Measurements from ENCODE around the gene CMTM4. TPM values are rescaled to one million over a fixed set of nuclear protein-coding genes. Genes with fewer than 3 reads are reported as not detected.
"Not testable (repeated sequence)": the region's sequence is repeated elsewhere in the genome, so short reads cannot be mapped to it uniquely, and the experiment has no call there.

Gene CMTM4
- polyA plus RNA-seq, 1 experiment: 28.0 TPM

- ChIA-PET POLR2A (no interaction called here), CTCF (interaction anchor here (0.6 to 1.1 kb wide), 2 partner anchors 16 to 261 kb away, joined by 3 read pairs; no protein-coding TSS in a partner anchor)
- Histone ChIP-seq H3K36me3 (ENCODE audit: control insufficient read depth, insufficient read depth, low read length) (no peaks in the 10 kb centered on the region), H3K4me3 (ENCODE audit: low read depth, low read length) (no peak overlapping the region), H3K27me3 (ENCODE audit: control insufficient read depth, insufficient read depth, low read length) (no peaks in the 10 kb centered on the region)
- DNase-seq (ENCODE audit: low read depth): no peak
- TF ChIP-seq CTCF (IDR thresholded peaks at IDR 0.05; ENCODE audit: insufficient read depth, low read depth, low read length): no peak
Measured at GRCh38 chr16:66667944-66668343, 28.6 kb downstream of the CMTM4 start.

- no peak for DNase-seq (ENCODE audit: low read depth)
- H3K27me3 ChIP-seq (ENCODE audit: control insufficient read depth, insufficient read depth, low read length): no peaks in the 10 kb centered on the region
- TF ChIP-seq CTCF (IDR thresholded peaks at IDR 0.05; ENCODE audit: insufficient read depth, low read depth, low read length): peak; percentile 65
- H3K4me3 ChIP-seq (ENCODE audit: low read depth, low read length): no peak overlapping the region
- H3K36me3 ChIP-seq (ENCODE audit: control insufficient read depth, insufficient read depth, low read length): no peaks in the 10 kb centered on the region
- POLR2A ChIA-PET: no interaction called here
- CTCF ChIA-PET: interaction anchor here (0.6 to 5.8 kb wide), 26 partner anchors 8 to 205 kb away, joined by 3 to 58 read pairs (median 6); no protein-coding TSS in a partner anchor
Measured at GRCh38 chr16:66662445-66663194, 33.9 kb downstream of the CMTM4 start.

DNA sequence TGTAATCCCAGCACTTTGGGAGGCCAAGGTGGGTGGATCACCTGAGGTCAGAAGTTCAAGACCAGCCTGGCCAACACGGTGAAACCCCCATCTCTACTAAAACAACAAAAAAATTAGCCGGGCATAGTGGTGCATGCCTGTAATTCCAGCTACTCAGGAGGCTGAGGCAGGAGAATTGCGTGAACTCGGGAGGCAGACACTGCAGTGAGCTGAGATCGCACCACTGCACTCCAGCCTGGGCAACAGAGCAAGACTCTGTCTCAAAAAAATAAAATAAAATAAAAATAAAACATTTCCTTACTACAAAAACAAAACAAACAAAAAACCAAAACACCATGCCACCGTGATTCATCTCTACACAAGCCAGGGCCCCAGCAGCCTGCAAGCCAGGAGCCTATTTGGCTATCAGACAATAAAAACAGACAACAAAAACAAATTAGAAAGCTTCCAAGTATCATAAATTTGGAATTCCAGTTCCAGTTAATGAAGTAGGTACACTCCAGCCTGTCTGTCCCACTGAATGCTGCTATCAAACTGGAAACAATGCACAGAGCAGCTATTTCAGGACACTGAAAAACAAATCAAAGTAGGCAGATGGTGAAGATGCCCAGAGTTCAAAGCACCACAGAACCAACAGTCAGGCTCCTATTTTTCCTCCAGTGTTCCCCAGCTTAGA, 34.7 kb downstream of the CMTM4 start:
- not testable (repeated sequence) for H3K36me3 ChIP-seq (ENCODE audit: control insufficient read depth, insufficient read depth, low read length); H3K4me3 ChIP-seq (ENCODE audit: low read depth, low read length); H3K27me3 ChIP-seq (ENCODE audit: control insufficient read depth, insufficient read depth, low read length); DNase-seq (ENCODE audit: low read depth)
- POLR2A ChIA-PET: interaction anchor here (0.6 to 0.7 kb wide), 2 partner anchors 43 to 55 kb away, joined by 3 to 6 read pairs; no protein-coding TSS in a partner anchor
- CTCF ChIA-PET: interaction anchor here (0.7 to 5.8 kb wide), 25 partner anchors 10 to 212 kb away, joined by 3 to 58 read pairs (median 6); no protein-coding TSS in a partner anchor

GRCh38 chr16:66661210-66661560, 35.4 kb downstream of the CMTM4 start:
- DNase-seq (ENCODE audit: low read depth): no peak
- ChIA-PET POLR2A (interaction anchor here (0.6 to 0.7 kb wide), 2 partner anchors 43 to 56 kb away, joined by 3 to 6 read pairs; no protein-coding TSS in a partner anchor), CTCF (interaction anchor here (0.5 to 5.8 kb wide), 18 partner anchors 9 to 270 kb away, joined by 3 to 58 read pairs (median 6); no protein-coding TSS in a partner anchor)
- no peak overlapping the region for H3K4me3 ChIP-seq (ENCODE audit: low read depth, low read length)
- H3K36me3 ChIP-seq (ENCODE audit: control insufficient read depth, insufficient read depth, low read length): no peaks in the 10 kb centered on the region
- H3K27me3 ChIP-seq (ENCODE audit: control insufficient read depth, insufficient read depth, low read length): no peaks in the 10 kb centered on the region
- no peak for TF ChIP-seq CTCF (IDR thresholded peaks at IDR 0.05; ENCODE audit: insufficient read depth, low read depth, low read length)

- TF ChIP-seq CTCF (IDR thresholded peaks at IDR 0.05; ENCODE audit: insufficient read depth, low read depth, low read length): peak; percentile 58
- ChIA-PET POLR2A (interaction anchor here (0.6 to 0.7 kb wide), 2 partner anchors 42 to 56 kb away, joined by 3 to 6 read pairs; no protein-coding TSS in a partner anchor), CTCF (interaction anchor here (0.5 to 5.8 kb wide), 19 partner anchors 9 to 271 kb away, joined by 3 to 58 read pairs (median 6); no protein-coding TSS in a partner anchor)
- H3K4me3 ChIP-seq (ENCODE audit: low read depth, low read length): no peak overlapping the region
- no peaks in the 10 kb centered on the region for H3K36me3 ChIP-seq (ENCODE audit: control insufficient read depth, insufficient read depth, low read length)
- H3K27me3 ChIP-seq (ENCODE audit: control insufficient read depth, insufficient read depth, low read length): no peaks in the 10 kb centered on the region
- peak; percentile 85 for DNase-seq (ENCODE audit: low read depth)
Measured at GRCh38 chr16:66660422-66661209, 35.9 kb downstream of the CMTM4 start.
